ENCODE data around the gene KLHL6. TPM values are rescaled to one million over a fixed set of nuclear protein-coding genes. Genes with fewer than 3 reads are reported as not detected.

The KLHL6 gene
- total RNA-seq, 1 experiment from 2014 or later: not detected

DNA sequence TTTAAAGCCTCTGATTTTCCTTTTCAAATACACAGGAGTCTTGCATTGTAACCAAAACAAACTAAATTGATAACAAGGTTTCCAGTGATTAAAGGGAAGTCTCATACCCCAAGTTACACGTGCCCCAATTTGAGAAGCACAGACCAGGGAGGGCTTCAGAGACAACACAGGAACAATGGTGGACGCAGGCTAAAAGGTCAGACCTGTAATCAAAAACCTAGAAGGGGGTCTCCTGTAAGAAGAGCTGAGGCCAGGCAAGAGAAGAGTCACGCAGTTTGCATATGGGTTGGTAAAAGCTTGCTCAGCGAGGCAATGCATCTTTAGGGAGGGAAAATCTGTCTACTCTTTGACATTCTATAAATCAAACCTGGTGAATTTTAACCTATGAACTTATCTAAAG, 68.5 kb downstream of the KLHL6 start:
- H3K27ac ChIP-seq (ENCODE audit: low read depth, low read length, poor library complexity, severe bottlenecking): no peak overlapping the region
- H3K9me3 ChIP-seq (ENCODE audit: low read depth, low read length, poor library complexity, severe bottlenecking): no peaks in the 10 kb centered on the region
- CTCF ChIA-PET: no interaction called here
- DNase-seq (ENCODE audit: low spot score): no peak
- POLR2A ChIA-PET (ENCODE audit: low non-redundant PET): no interaction called here
- H3K4me1 ChIP-seq (ENCODE audit: insufficient read depth, low read length, poor library complexity, severe bottlenecking): no peaks in the 10 kb centered on the region
- TF ChIP-seq, protein P1, sequence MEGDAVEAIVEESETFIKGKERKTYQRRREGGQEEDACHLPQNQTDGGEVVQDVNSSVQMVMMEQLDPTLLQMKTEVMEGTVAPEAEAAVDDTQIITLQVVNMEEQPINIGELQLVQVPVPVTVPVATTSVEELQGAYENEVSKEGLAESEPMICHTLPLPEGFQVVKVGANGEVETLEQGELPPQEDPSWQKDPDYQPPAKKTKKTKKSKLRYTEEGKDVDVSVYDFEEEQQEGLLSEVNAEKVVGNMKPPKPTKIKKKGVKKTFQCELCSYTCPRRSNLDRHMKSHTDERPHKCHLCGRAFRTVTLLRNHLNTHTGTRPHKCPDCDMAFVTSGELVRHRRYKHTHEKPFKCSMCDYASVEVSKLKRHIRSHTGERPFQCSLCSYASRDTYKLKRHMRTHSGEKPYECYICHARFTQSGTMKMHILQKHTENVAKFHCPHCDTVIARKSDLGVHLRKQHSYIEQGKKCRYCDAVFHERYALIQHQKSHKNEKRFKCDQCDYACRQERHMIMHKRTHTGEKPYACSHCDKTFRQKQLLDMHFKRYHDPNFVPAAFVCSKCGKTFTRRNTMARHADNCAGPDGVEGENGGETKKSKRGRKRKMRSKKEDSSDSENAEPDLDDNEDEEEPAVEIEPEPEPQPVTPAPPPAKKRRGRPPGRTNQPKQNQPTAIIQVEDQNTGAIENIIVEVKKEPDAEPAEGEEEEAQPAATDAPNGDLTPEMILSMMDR (conservative IDR thresholded peaks at IDR 0.05; ENCODE audit: low read depth, low read length): no peak
- no peak for TF ChIP-seq EZH2 (IDR thresholded peaks at IDR 0.05; ENCODE audit: borderline replicate concordance, low read depth, low read length, poor library complexity, severe bottlenecking)
- intact Hi-C loops (cut with micrococcal nuclease; ENCODE audit: unreplicated experiment): no loop called here
- H3K4me3 ChIP-seq (ENCODE audit: low read depth, low read length, poor library complexity, severe bottlenecking): no peak overlapping the region
- BruUV-seq (replicated peaks): no TSS peak
- no peaks in the 10 kb centered on the region for H3K36me3 ChIP-seq (ENCODE audit: insufficient read depth, low read length, poor library complexity, severe bottlenecking)
- H3K27me3 ChIP-seq (replicated peaks; ENCODE audit: insufficient read depth, low read depth, low read length, poor library complexity): no peaks in the 10 kb centered on the region

DNA sequence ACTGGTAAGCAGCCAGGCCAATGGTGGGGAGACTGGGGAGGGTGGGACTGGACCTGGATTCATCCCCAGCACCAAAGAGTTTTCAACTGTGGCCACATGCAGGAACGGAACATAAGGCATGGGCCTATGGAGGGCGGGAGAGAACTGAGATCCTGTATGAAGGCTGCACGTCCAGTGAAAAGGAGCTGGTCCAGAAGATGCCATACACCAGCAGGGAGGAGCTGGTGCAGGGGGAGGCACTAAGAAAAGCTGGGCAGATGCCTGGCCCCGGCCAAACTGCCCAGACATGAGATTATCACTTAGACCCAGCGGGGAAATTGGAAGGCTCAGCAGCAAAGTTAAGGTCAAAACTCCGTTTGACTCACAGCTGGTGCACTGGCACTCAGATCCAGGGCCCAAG, 69.0 kb downstream of the KLHL6 start:
- H3K9me3 ChIP-seq (ENCODE audit: low read depth, low read length, poor library complexity, severe bottlenecking): no peaks in the 10 kb centered on the region
- no peaks in the 10 kb centered on the region for H3K36me3 ChIP-seq (ENCODE audit: insufficient read depth, low read length, poor library complexity, severe bottlenecking)
- intact Hi-C loops (cut with micrococcal nuclease; ENCODE audit: unreplicated experiment): no loop called here
- POLR2A ChIA-PET (ENCODE audit: low non-redundant PET): no interaction called here
- H3K27me3 ChIP-seq (replicated peaks; ENCODE audit: insufficient read depth, low read depth, low read length, poor library complexity): no peaks in the 10 kb centered on the region
- no peaks in the 10 kb centered on the region for H3K4me1 ChIP-seq (ENCODE audit: insufficient read depth, low read length, poor library complexity, severe bottlenecking)
- no TSS peak for BruUV-seq (replicated peaks)
- H3K27ac ChIP-seq (ENCODE audit: low read depth, low read length, poor library complexity, severe bottlenecking): no peak overlapping the region
- no peak for TF ChIP-seq EZH2 (IDR thresholded peaks at IDR 0.05; ENCODE audit: borderline replicate concordance, low read depth, low read length, poor library complexity, severe bottlenecking)
- TF ChIP-seq, protein P1 (conservative IDR thresholded peaks at IDR 0.05; ENCODE audit: low read depth, low read length): no peak
- CTCF ChIA-PET: no interaction called here
- no peak overlapping the region for H3K4me3 ChIP-seq (ENCODE audit: low read depth, low read length, poor library complexity, severe bottlenecking)
- DNase-seq (ENCODE audit: low spot score): no peak

DNA sequence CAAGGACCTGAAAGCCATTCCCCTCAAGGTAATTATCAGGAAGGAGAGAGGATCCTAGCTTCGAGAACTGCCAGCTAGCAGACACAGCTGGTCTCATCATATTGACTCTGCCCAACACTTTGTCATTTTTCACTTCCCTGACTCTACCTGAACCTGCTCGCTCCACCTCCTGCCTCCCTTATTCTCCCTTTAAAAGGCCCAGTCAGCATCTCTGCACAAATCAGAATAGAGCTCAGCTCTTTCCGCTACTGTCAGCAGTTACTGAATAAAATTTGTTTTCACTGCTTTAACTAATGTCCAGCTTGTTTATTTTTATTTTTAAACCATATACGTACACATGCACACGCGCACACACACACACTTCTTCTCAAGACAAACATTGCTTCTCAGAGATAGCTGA, 69.9 kb downstream of the KLHL6 start:
- Histone ChIP-seq H3K27ac (ENCODE audit: low read depth, low read length, poor library complexity, severe bottlenecking) (no peak overlapping the region), H3K9me3 (ENCODE audit: low read depth, low read length, poor library complexity, severe bottlenecking) (no peaks in the 10 kb centered on the region), H3K4me3 (ENCODE audit: low read depth, low read length, poor library complexity, severe bottlenecking) (no peak overlapping the region), H3K36me3 (ENCODE audit: insufficient read depth, low read length, poor library complexity, severe bottlenecking) (no peaks in the 10 kb centered on the region), H3K27me3 (replicated peaks; ENCODE audit: insufficient read depth, low read depth, low read length, poor library complexity) (no peaks in the 10 kb centered on the region), H3K4me1 (ENCODE audit: insufficient read depth, low read length, poor library complexity, severe bottlenecking) (no peaks in the 10 kb centered on the region)
- intact Hi-C loops (cut with micrococcal nuclease; ENCODE audit: unreplicated experiment): no loop called here
- ChIA-PET CTCF (no interaction called here), POLR2A (ENCODE audit: low non-redundant PET) (no interaction called here)
- DNase-seq (ENCODE audit: low spot score): no peak
- no TSS peak for BruUV-seq (replicated peaks)
- TF ChIP-seq, protein P1 (conservative IDR thresholded peaks at IDR 0.05; ENCODE audit: low read depth, low read length): no peak
- TF ChIP-seq EZH2 (IDR thresholded peaks at IDR 0.05; ENCODE audit: borderline replicate concordance, low read depth, low read length, poor library complexity, severe bottlenecking): no peak

Data from A673 (cell line).